Measurements from ENCODE around the gene RMI1.

DNA sequence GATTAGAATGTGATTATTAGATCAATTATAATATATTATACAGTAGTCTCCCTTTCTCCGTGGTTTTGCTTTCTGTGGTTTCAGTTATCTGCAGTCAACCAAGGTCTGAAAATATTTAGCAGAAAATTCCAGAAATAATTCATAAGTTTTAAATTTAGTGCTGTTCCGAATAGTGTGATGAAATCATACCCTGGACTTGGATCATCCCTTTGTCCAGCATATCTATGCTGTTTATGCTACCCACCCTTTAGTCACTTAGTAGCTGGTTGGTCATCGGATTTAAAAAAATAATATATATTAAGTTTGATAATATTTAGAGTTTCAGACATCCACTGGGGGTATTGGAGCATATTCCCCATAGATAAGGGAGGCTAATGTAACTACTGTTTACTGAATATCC, 19.6 kb downstream of the RMI1 start:
- TF ChIP-seq, protein P1, sequence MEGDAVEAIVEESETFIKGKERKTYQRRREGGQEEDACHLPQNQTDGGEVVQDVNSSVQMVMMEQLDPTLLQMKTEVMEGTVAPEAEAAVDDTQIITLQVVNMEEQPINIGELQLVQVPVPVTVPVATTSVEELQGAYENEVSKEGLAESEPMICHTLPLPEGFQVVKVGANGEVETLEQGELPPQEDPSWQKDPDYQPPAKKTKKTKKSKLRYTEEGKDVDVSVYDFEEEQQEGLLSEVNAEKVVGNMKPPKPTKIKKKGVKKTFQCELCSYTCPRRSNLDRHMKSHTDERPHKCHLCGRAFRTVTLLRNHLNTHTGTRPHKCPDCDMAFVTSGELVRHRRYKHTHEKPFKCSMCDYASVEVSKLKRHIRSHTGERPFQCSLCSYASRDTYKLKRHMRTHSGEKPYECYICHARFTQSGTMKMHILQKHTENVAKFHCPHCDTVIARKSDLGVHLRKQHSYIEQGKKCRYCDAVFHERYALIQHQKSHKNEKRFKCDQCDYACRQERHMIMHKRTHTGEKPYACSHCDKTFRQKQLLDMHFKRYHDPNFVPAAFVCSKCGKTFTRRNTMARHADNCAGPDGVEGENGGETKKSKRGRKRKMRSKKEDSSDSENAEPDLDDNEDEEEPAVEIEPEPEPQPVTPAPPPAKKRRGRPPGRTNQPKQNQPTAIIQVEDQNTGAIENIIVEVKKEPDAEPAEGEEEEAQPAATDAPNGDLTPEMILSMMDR (IDR thresholded peaks at IDR 0.05) = no peak
- TF ChIP-seq POLR2A (IDR thresholded peaks at IDR 0.05) = no peak

Measured in tibial nerve (tissue), 3 donors.